Neural cell (in vitro differentiated cells): ENCODE measurements around the gene ITPKB. TPM values are rescaled to one million over a fixed set of nuclear protein-coding genes. Genes with fewer than 3 reads are reported as not detected.

ENCODE experiments used
- H2AFZ ChIP-seq: fragments of 200-600, 300-800 bp; sonication (generic), shearing (Covaris generic); 2 replicates; pipeline ENCODE4 v1.6.0; 2014; ENCODE audit warnings: low read depth, mild to moderate bottlenecking, antibody characterized with exemption, low read length, moderate library complexity
- H3F3A ChIP-seq: fragments of 200-600 bp; shearing (Covaris generic); 2 replicates; pipeline ENCODE4 v1.6.1; 2016; ENCODE audit warnings: mild to moderate bottlenecking, moderate library complexity, mixed read lengths, antibody characterized with exemption, low read length; ENCODE audit not compliant: insufficient read depth, poor library complexity, severe bottlenecking
- H3K27ac ChIP-seq: fragments of 200-600, 300-800 bp; sonication (generic), shearing (Covaris generic); 2 replicates; pipeline ENCODE4 v1.5.1; 2014; ENCODE audit warnings: mild to moderate bottlenecking, low read length, moderate library complexity
- H3K27me3 ChIP-seq: fragments of 300-800, 200-600 bp; sonication (generic), shearing (Covaris generic); 2 replicates; pipeline ENCODE4 v1.6.0; 2014; ENCODE audit warnings: mild to moderate bottlenecking, low read depth, low read length, moderate library complexity; ENCODE audit not compliant: insufficient read depth
- H3K36me3 ChIP-seq: fragments of 300-800, 200-600 bp; sonication (generic), shearing (Covaris generic); 2 replicates; pipeline ENCODE4 v1.5.1; 2014; ENCODE audit warnings: mild to moderate bottlenecking, antibody characterized with exemption, low read length, moderate library complexity; ENCODE audit not compliant: insufficient read depth
- H3K4me2 ChIP-seq: fragments of 300-800, 200-600 bp; sonication (generic), shearing (Covaris generic); 2 replicates; pipeline ENCODE4 v1.6.0; 2014; ENCODE audit warnings: mild to moderate bottlenecking, low read length
- H3K4me3 ChIP-seq: fragments of 300-800, 200-600 bp; sonication (generic), shearing (Covaris generic); 2 replicates; pipeline ENCODE4 v1.5.1; 2014; ENCODE audit warnings: mild to moderate bottlenecking, low read length, moderate library complexity
- H3K79me2 ChIP-seq: fragments of 200-600 bp; shearing (Covaris generic); replicated peaks from 2 replicates; pipeline ENCODE4 v1.6.0; 2014; ENCODE audit warnings: mild to moderate bottlenecking, low read length, moderate library complexity; ENCODE audit not compliant: insufficient read depth
- H3K9ac ChIP-seq: fragments of 300-800, 200-600 bp; sonication (generic), shearing (Covaris generic); 2 replicates; pipeline ENCODE4 v1.6.1; 2016; ENCODE audit warnings: mild to moderate bottlenecking, low read length, mixed read lengths
- H3K9me2 ChIP-seq: fragments of 200-600 bp; shearing (Covaris generic); 2 replicates; pipeline ENCODE4 v1.6.1; 2016; ENCODE audit warnings: mild to moderate bottlenecking, low read length, mixed read lengths; ENCODE audit not compliant: insufficient read depth
- H3K9me3 ChIP-seq: fragments of 200-600, 300-800 bp; sonication (generic), shearing (Covaris generic); 2 replicates; pipeline ENCODE4 v1.6.1; 2016; ENCODE audit warnings: mild to moderate bottlenecking, mixed run types, low read length, moderate library complexity, mixed read lengths
- H4K20me1 ChIP-seq: fragments of 200-600 bp; shearing (Covaris generic); 2 replicates; pipeline ENCODE4 v1.6.1; 2016; ENCODE audit warnings: mild to moderate bottlenecking, mixed run types; ENCODE audit not compliant: insufficient read depth
- CTCF ChIP-seq: fragments of 450-650 bp; IDR thresholded peaks from 2 replicates; pipeline ENCODE4 v1.5.1; 2014; ENCODE audit warnings: antibody characterized with exemption, mild to moderate bottlenecking, moderate library complexity; ENCODE audit not compliant: poor library complexity, severe bottlenecking
- EZH2 ChIP-seq: fragments of 200-600, 300-800 bp; shearing (Covaris generic), sonication (generic); IDR thresholded peaks from 2 replicates; pipeline ENCODE4 v1.6.1; 2014; ENCODE audit warnings: antibody characterized with exemption, low read length, borderline replicate concordance, mild to moderate bottlenecking; ENCODE audit not compliant: insufficient read depth, poor library complexity, severe bottlenecking
- MXI1 ChIP-seq: fragments of 450-650 bp; conservative IDR thresholded peaks from 2 replicates; pipeline ENCODE4 v1.6.1; 2014; ENCODE audit warnings: antibody characterized with exemption, mild to moderate bottlenecking; ENCODE audit not compliant: poor library complexity, severe bottlenecking
- POLR2AphosphoS5 ChIP-seq: IDR thresholded peaks from 2 replicates; pipeline ENCODE4 v1.6.1; 2012
- RAD21 ChIP-seq: fragments of 450-650 bp; conservative IDR thresholded peaks from 2 replicates; pipeline ENCODE4 v1.6.1; 2014; ENCODE audit warnings: antibody characterized with exemption, mild to moderate bottlenecking, moderate library complexity
- REST ChIP-seq: IDR thresholded peaks from 2 replicates; pipeline ENCODE4 v1.6.1; 2012; ENCODE audit warnings: borderline replicate concordance
- SMC3 ChIP-seq: fragments of 450-650 bp; conservative IDR thresholded peaks from 2 replicates; pipeline ENCODE4 v1.6.1; 2014; ENCODE audit warnings: antibody characterized with exemption, mild to moderate bottlenecking, moderate library complexity; ENCODE audit not compliant: poor library complexity
- TAF1 ChIP-seq: IDR thresholded peaks from 2 replicates; pipeline ENCODE4 v1.6.1; 2012; ENCODE audit warnings: low read depth
- polyA plus RNA-seq: library from polyadenylated mRNA; depleted of rRNA; stranded (reverse); fragments of >200 nt; gene quantifications from 2 replicates; pipeline ENCODE4 v1.2.3, GENCODE V29; 2014

Gene ITPKB
- polyA plus RNA-seq, 1 donor from 2014 or later = 0.19 TPM

GRCh38 chr1:226626577-226626956 is 112.5 kb downstream of the ITPKB start:
- H3K9ac ChIP-seq = no peak overlapping the region

GRCh38 chr1:226625832-226626576 is 113.1 kb downstream of the ITPKB start:
- Histone ChIP-seq H3K4me3 (no peak overlapping the region), H3K79me2 (no peaks in the 10 kb centered on the region), H3K27me3 (no peaks in the 10 kb centered on the region), H3K4me2 (no peak overlapping the region), H3K9ac (no peak overlapping the region), H3K9me3 (no peaks in the 10 kb centered on the region), H3K36me3 (no peaks in the 10 kb centered on the region), H3K9me2 (no peaks in the 10 kb centered on the region), H2AFZ (no peak overlapping the region), H4K20me1 (no peaks in the 10 kb centered on the region), H3F3A (no peaks in the 10 kb centered on the region), H3K27ac (no peak overlapping the region)
- no peak for TF ChIP-seq REST
- TF ChIP-seq EZH2 = no peak
- TF ChIP-seq TAF1 = no peak
- no peak for TF ChIP-seq POLR2AphosphoS5
- TF ChIP-seq CTCF = no peak

More at GRCh38 chr1:226626577-226626956, 112.5 kb downstream of the ITPKB start:
- no peak overlapping the region for H2AFZ ChIP-seq
- no peaks in the 10 kb centered on the region for H3K27me3 ChIP-seq
- H3K27ac ChIP-seq = no peak overlapping the region
- H3K79me2 ChIP-seq = no peaks in the 10 kb centered on the region
- no peaks in the 10 kb centered on the region for H3K36me3 ChIP-seq
- no peak overlapping the region for H3K4me3 ChIP-seq
- no peaks in the 10 kb centered on the region for H4K20me1 ChIP-seq
- H3K9me3 ChIP-seq = no peaks in the 10 kb centered on the region
- no peaks in the 10 kb centered on the region for H3K9me2 ChIP-seq
- no peak overlapping the region for H3K4me2 ChIP-seq
- TF ChIP-seq POLR2AphosphoS5 (no peak), SMC3 (peak; percentile 55), RAD21 (peak; percentile 51), MXI1 (peak; percentile 25), REST (no peak), CTCF (peak; percentile 63)
- H3F3A ChIP-seq = no peaks in the 10 kb centered on the region
